ENCODE results near the gene RAB3A.

RAB3A gene

DNA sequence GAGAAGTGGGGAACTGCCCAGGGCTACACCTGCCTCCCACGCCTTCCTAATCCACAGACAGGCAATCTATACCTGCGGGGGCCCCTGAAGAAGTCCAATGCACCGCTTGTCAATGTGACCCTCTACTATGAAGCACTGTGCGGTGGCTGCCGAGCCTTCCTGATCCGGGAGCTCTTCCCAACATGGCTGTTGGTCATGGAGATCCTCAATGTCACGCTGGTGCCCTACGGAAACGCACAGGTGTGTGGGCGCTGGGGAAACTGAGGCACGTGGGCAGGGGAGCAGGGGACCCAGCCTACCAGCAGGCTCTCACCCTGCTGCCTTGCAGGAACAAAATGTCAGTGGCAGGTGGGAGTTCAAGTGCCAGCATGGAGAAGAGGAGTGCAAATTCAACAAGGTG lies 28.9 kb downstream of the RAB3A start:
- DNase-seq = no peak
- Mint-ChIP-seq H3K27ac (no peak overlapping the region), H3K36me3 (peaks cover 26% of the 10 kb centered on the region), H3K9me3 (no peaks in the 10 kb centered on the region), H3K4me3 (peak overlapping the region; percentile 87), H3K27me3 (no peaks in the 10 kb centered on the region), H3K4me1 (peaks cover 28% of the 10 kb centered on the region)
- CTCF ChIA-PET = no interaction called here

GRCh38 chr19:18173572-18174288 lies 30.1 kb downstream of the RAB3A start, which contains the start of gene IFI30:
Gene IFI30, plus strand, starts transcription at chr19:18173813. Its CDS starts 29 bp downstream, at chr19:18173842.
- H3K4me1 Mint-ChIP-seq = peaks cover 28% of the 10 kb centered on the region
- peak within 1 kb of the TSS; percentile 87 for H3K4me3 Mint-ChIP-seq
- DNase-seq = peak; percentile 80

DNA sequence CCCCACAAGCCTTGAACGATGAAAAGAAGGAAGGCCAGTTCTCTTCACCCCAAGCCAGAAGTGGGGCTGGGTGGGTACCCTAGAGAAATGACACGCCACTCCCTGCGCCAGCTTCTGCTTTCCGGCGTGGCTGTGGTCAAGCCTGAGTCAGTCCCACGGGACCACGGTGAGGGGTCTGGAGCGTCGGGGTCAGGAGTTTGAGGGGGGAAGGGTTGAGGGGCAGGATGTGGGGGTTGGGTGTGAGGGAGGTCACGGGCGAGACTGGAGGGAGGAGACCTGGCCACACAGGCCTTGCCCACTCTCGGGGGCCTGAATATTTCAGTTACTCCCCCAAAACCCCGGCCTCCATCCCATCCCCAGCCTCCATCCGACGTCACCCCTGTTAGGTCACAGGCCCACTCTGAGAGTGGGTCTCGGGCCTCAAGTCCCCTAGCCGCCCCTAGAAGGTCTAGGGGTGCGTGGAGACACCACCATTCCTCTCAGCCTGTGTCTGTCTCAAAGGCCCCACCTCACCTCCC lies 30.7 kb downstream of the RAB3A start:
- no peaks in the 10 kb centered on the region for H3K27me3 Mint-ChIP-seq
- no peaks in the 10 kb centered on the region for H3K9me3 Mint-ChIP-seq
- CTCF ChIA-PET = interaction anchor here (1.7 kb wide), 1 partner anchor 61 kb away, joined by 4 read pairs; no protein-coding TSS in a partner anchor
- H3K36me3 Mint-ChIP-seq = peaks cover 25% of the 10 kb centered on the region
- peak overlapping the region; percentile 75 for H3K27ac Mint-ChIP-seq
- peak overlapping the region; percentile 87 for H3K4me3 Mint-ChIP-seq
- H3K4me1 Mint-ChIP-seq = peaks cover 30% of the 10 kb centered on the region
- DNase-seq = no peak

More at GRCh38 chr19:18173572-18174288, 30.1 kb downstream of the RAB3A start, which contains the start of gene IFI30:
- H3K9me3 Mint-ChIP-seq = no peaks in the 10 kb centered on the region
- H3K27ac Mint-ChIP-seq = peak within 1 kb of the TSS; percentile 82
- no peaks in the 10 kb centered on the region for H3K27me3 Mint-ChIP-seq
- CTCF ChIA-PET = interaction anchor here (0.7 to 1.3 kb wide), 4 partner anchors 10 to 78 kb away, joined by 3 to 6 read pairs (median 4); no protein-coding TSS in a partner anchor
- H3K36me3 Mint-ChIP-seq = peaks cover 24% of the 10 kb centered on the region

DNA sequence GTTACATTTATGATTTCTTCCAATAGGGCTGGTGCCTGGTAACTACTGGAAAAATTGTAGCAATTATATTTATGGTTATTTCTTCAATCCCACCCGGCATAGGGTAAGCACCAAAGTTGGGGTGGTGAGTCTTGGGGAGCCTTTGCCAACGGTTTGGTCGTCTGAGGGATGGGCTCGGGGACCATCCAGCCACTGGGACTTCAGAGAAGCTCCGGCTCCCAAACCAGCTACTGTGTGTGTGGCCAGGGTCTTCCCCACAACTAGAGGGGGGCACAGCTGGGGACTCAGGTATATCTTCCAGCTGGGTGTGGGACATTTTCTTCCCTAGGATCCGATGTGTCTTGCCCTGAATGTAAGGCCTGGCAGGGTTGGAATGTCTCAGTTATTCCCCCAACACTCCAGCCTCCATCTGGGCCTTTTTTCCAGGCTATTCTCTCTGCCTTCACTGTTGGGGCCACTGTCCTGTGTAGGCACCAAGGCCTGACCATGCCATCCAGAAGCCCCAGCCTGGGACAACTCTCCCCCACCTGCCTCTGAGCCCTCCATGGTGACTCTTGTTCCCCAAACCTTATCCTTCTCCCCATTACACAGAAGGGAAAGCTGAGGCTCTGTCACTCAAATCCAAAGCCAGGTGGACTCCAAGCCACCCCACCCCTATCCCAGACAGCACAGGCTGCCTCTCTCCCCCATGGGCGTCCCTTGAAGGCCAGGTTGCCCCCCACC lies 31.4 kb downstream of the RAB3A start:
- Mint-ChIP-seq H3K27me3 (no peaks in the 10 kb centered on the region), H3K4me1 (peaks cover 32% of the 10 kb centered on the region), H3K4me3 (peak overlapping the region; percentile 55), H3K9me3 (no peaks in the 10 kb centered on the region), H3K27ac (peak overlapping the region; percentile 24), H3K36me3 (peaks cover 25% of the 10 kb centered on the region)
- DNase-seq = no peak
- CTCF ChIA-PET = interaction anchor here (1.7 kb wide), 1 partner anchor 61 kb away, joined by 4 read pairs; no protein-coding TSS in a partner anchor

DNA sequence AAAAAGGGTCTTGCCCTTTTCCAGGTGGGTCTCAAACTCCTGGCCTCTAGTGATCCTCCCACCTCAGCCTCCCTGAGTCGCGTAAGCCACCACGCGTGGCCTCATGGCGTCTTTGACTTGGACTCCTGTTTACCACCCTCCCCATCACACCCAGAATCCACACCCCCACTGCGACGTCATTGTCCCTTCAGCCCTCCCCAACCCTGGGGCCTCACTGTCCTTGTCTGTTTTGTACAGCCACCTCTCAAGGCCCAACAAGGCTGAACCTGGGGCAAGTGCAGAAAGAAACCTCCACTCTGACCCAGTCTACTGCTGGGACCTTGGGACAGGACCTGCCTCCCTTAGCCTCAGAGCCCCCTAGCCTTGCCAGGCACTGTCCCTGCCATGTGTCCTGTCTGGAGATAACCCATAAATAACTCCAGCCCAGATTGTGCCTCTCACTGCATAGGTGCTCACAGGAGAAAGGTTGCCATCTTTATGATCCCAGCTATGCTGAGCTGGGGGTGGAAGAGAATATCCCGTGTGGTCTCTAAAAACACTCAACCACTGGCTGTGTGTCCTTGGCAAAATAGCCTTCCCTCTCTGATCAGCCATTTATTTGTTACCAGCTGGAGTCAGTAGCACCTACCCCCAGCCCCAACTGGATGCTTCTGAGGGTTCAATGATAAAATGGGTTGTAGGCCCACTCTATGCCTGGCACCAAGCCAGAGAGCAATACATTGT lies 32.1 kb downstream of the RAB3A start:
- peaks cover 20% of the 10 kb centered on the region for H3K36me3 Mint-ChIP-seq
- H3K9me3 Mint-ChIP-seq = no peaks in the 10 kb centered on the region
- no peak overlapping the region for H3K27ac Mint-ChIP-seq
- peaks cover 32% of the 10 kb centered on the region for H3K4me1 Mint-ChIP-seq
- H3K27me3 Mint-ChIP-seq = no peaks in the 10 kb centered on the region
- CTCF ChIA-PET = interaction anchor here (1.0 to 1.8 kb wide), 5 partner anchors 59 to 98 kb away, joined by 3 to 6 read pairs (median 4); no protein-coding TSS in a partner anchor
- DNase-seq = no peak
- H3K4me3 Mint-ChIP-seq = no peak overlapping the region

- no peak overlapping the region for H3K27ac Mint-ChIP-seq
- CTCF ChIA-PET = interaction anchor here (1.0 to 1.8 kb wide), 5 partner anchors 10 to 97 kb away, joined by 3 to 6 read pairs (median 4); no protein-coding TSS in a partner anchor
- peaks cover 32% of the 10 kb centered on the region for H3K4me1 Mint-ChIP-seq
Measured at GRCh38 chr19:18170714-18171255, 33.1 kb downstream of the RAB3A start.

DNA sequence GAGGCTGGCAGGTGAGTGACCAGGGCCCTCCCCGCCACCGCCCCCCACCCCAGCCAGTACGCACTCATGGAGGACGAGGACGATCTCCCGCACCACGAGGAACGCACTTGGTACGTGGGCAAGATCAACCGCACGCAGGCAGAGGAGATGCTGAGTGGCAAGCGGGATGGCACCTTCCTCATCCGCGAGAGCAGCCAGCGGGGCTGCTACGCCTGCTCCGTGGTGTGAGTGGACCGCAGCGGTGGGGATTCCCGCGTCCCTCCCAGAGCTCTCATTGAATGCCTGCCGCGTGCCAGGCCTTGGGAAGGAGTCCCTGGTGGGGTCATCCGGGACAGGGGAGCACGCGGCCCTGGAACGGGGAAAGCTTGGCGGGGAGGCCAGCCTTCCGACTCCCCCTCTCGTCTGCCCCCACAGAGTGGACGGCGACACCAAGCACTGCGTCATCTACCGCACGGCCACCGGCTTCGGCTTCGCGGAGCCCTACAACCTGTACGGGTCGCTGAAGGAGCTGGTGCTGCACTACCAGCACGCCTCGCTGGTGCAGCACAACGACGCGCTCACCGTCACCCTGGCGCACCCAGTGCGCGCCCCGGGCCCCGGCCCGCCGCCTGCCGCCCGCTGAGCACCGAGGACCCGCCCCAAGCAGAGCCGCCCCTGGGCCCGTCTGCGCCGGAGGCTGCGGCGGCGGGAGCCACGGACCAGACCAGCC lies 35.0 kb downstream of the RAB3A start:
- no peaks in the 10 kb centered on the region for H3K9me3 Mint-ChIP-seq
- H3K4me3 Mint-ChIP-seq = no peak overlapping the region
- H3K27ac Mint-ChIP-seq = no peak overlapping the region
- no peaks in the 10 kb centered on the region for H3K27me3 Mint-ChIP-seq
- H3K36me3 Mint-ChIP-seq = peaks cover 20% of the 10 kb centered on the region
- H3K4me1 Mint-ChIP-seq = peaks cover 15% of the 10 kb centered on the region
- CTCF ChIA-PET = interaction anchor here (0.6 to 6.2 kb wide), 12 partner anchors 10 to 230 kb away, joined by 3 to 57 read pairs (median 4); partner anchors contain the start of genes ARRDC2, MAST3 and PIK3R2
- no peak for DNase-seq

More at GRCh38 chr19:18170714-18171255, 33.1 kb downstream of the RAB3A start:
- Mint-ChIP-seq H3K36me3 (peaks cover 19% of the 10 kb centered on the region), H3K4me3 (no peak overlapping the region), H3K27me3 (no peaks in the 10 kb centered on the region), H3K9me3 (no peaks in the 10 kb centered on the region)
- DNase-seq = no peak

- no peaks in the 10 kb centered on the region for H3K27me3 Mint-ChIP-seq
- peak; percentile 79 for DNase-seq
- H3K9me3 Mint-ChIP-seq = no peaks in the 10 kb centered on the region
- no peak overlapping the region for H3K4me3 Mint-ChIP-seq
- H3K4me1 Mint-ChIP-seq = peaks cover 8% of the 10 kb centered on the region
- CTCF ChIA-PET = interaction anchor here (0.6 to 6.2 kb wide), 17 partner anchors 11 to 230 kb away, joined by 3 to 57 read pairs (median 3); partner anchors contain the start of genes ARRDC2, MAST3 and PIK3R2
- peaks cover 26% of the 10 kb centered on the region for H3K36me3 Mint-ChIP-seq
- H3K27ac Mint-ChIP-seq = no peak overlapping the region
Measured at GRCh38 chr19:18167975-18168645, 35.7 kb downstream of the RAB3A start.

GRCh38 chr19:18167011-18167410 lies 36.8 kb downstream of the RAB3A start:
- Mint-ChIP-seq H3K9me3 (no peaks in the 10 kb centered on the region), H3K27ac (no peak overlapping the region), H3K4me3 (no peak overlapping the region), H3K27me3 (no peaks in the 10 kb centered on the region), H3K4me1 (peaks cover 4% of the 10 kb centered on the region), H3K36me3 (peaks cover 29% of the 10 kb centered on the region)
- DNase-seq = no peak
- CTCF ChIA-PET = interaction anchor here (1.0 to 6.2 kb wide), 6 partner anchors 12 to 110 kb away, joined by 3 to 57 read pairs (median 3); partner anchors contain the start of gene PIK3R2

- H3K36me3 Mint-ChIP-seq = peaks cover 29% of the 10 kb centered on the region
- H3K27me3 Mint-ChIP-seq = no peaks in the 10 kb centered on the region
- H3K9me3 Mint-ChIP-seq = no peaks in the 10 kb centered on the region
- DNase-seq = no peak
- CTCF ChIA-PET = interaction anchor here (1.2 to 6.2 kb wide), 6 partner anchors 14 to 169 kb away, joined by 3 to 57 read pairs (median 8); partner anchors contain the start of gene PIK3R2
- H3K4me1 Mint-ChIP-seq = peaks cover 6% of the 10 kb centered on the region
- H3K27ac Mint-ChIP-seq = no peak overlapping the region
- H3K4me3 Mint-ChIP-seq = no peak overlapping the region
Measured at GRCh38 chr19:18165794-18166544, 37.9 kb downstream of the RAB3A start.

DNA sequence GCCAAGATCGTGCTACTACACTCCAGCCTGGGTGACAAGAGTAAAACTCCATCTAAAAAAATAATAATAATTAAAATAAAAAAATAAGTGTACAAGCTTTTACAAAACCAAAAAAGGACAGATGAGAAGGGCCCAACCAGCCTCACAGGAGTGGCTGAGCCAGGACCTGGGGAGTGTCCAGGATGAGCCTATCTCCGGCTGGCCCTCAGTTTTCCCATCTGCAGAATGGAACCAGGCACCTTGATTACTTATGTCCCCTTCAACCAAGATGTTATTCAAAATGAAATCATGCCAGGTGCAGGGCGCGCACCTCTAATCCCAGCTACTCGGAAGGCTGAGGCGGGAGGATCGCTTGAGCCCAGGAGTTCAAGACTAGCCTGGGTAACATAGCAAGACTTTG lies 39.8 kb downstream of the RAB3A start:
- CTCF ChIA-PET = interaction anchor here (1.0 to 6.2 kb wide), 4 partner anchors 10 to 167 kb away, joined by 3 to 57 read pairs (median 9); no protein-coding TSS in a partner anchor
- H3K9me3 Mint-ChIP-seq = no peaks in the 10 kb centered on the region
- no peak for DNase-seq
- H3K4me1 Mint-ChIP-seq = peaks cover 13% of the 10 kb centered on the region
- H3K27ac Mint-ChIP-seq = no peak overlapping the region
- H3K36me3 Mint-ChIP-seq = peaks cover 27% of the 10 kb centered on the region
- H3K27me3 Mint-ChIP-seq = no peaks in the 10 kb centered on the region
- H3K4me3 Mint-ChIP-seq = no peak overlapping the region

- H3K4me3 Mint-ChIP-seq = no peak overlapping the region
- H3K9me3 Mint-ChIP-seq = no peaks in the 10 kb centered on the region
- CTCF ChIA-PET = interaction anchor here (0.7 to 0.9 kb wide), 2 partner anchors 19 to 52 kb away, joined by 3 read pairs; no protein-coding TSS in a partner anchor
- H3K27me3 Mint-ChIP-seq = no peaks in the 10 kb centered on the region
- no peak for DNase-seq
- H3K36me3 Mint-ChIP-seq = peaks cover 20% of the 10 kb centered on the region
- H3K4me1 Mint-ChIP-seq = peaks cover 9% of the 10 kb centered on the region
- no peak overlapping the region for H3K27ac Mint-ChIP-seq
Measured at GRCh38 chr19:18161636-18162002, 42.2 kb downstream of the RAB3A start.
